Measurements from ENCODE around the gene CACNA1S. TPM values are rescaled to one million over a fixed set of nuclear protein-coding genes. Genes with fewer than 3 reads are reported as not detected.

CACNA1S gene
- total RNA-seq, 2 experiments from 2014 or later = not detected

- Mint-ChIP-seq H3K9me3 (ENCODE audit: low read depth) (no peaks in the 10 kb centered on the region), H3K27ac (peak overlapping the region; percentile 16), H3K27me3 (no peaks in the 10 kb centered on the region), H3K36me3 (ENCODE audit: low read depth) (peaks cover 7% of the 10 kb centered on the region), H3K4me3 (no peak overlapping the region), H3K4me1 (peaks cover 57% of the 10 kb centered on the region)
- POLR2A ChIA-PET = no interaction called here
- ATAC-seq (peak; percentile 2), DNase-seq (peak; percentile 59)
- intact Hi-C loops (cut with DNase I, micrococcal nuclease) = loop anchor here in 1 of 2 experiments (10.0 kb wide), 1 partner anchor 621 kb away; no protein-coding TSS in a partner anchor
- CTCF ChIA-PET = interaction anchor here (0.6 to 2.9 kb wide), 17 partner anchors 9 to 348 kb away, joined by 3 to 19 read pairs (median 4); no protein-coding TSS in a partner anchor
Observed at GRCh38 chr1:201025571-201026002, 86.6 kb downstream of the CACNA1S start.

DNA sequence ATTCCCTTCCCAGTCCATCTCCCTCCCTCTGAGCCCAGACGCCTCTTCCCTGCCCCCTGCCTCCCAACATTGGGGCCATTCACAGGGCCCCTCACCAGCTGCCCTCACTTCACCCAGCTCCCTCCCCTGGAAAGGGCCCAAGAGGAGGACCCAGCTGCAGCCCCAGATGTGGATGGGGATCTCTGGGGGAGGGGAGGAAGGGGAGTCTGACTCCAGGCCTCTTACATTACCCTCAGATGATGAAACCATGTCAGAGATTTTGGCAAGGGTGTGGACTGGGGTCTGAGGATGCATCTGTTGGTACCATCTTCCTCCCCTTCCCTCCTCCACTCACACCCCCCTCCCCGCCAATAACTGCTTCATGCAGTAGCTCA, 87.6 kb downstream of the CACNA1S start:
- Mint-ChIP-seq H3K4me1 (peaks cover 67% of the 10 kb centered on the region), H3K27me3 (no peaks in the 10 kb centered on the region), H3K27ac (no peak overlapping the region), H3K36me3 (ENCODE audit: low read depth) (peaks cover 7% of the 10 kb centered on the region), H3K9me3 (ENCODE audit: low read depth) (no peaks in the 10 kb centered on the region), H3K4me3 (no peak overlapping the region)
- ChIA-PET CTCF (interaction anchor here (1.5 to 2.9 kb wide), 6 partner anchors 9 to 52 kb away, joined by 6 to 19 read pairs (median 11); no protein-coding TSS in a partner anchor), POLR2A (interaction anchor here (1.0 kb wide), 1 partner anchor 9 kb away, joined by 4 read pairs; no protein-coding TSS in a partner anchor)
- ATAC-seq = no peak
- no peak for DNase-seq
- intact Hi-C loops (cut with DNase I, micrococcal nuclease) = loop anchor here (1.0 to 10.0 kb wide), 4 partner anchors 90 to 620 kb away; partner anchors contain the start of gene CAMSAP2 (in 1 of the 2)

DNA sequence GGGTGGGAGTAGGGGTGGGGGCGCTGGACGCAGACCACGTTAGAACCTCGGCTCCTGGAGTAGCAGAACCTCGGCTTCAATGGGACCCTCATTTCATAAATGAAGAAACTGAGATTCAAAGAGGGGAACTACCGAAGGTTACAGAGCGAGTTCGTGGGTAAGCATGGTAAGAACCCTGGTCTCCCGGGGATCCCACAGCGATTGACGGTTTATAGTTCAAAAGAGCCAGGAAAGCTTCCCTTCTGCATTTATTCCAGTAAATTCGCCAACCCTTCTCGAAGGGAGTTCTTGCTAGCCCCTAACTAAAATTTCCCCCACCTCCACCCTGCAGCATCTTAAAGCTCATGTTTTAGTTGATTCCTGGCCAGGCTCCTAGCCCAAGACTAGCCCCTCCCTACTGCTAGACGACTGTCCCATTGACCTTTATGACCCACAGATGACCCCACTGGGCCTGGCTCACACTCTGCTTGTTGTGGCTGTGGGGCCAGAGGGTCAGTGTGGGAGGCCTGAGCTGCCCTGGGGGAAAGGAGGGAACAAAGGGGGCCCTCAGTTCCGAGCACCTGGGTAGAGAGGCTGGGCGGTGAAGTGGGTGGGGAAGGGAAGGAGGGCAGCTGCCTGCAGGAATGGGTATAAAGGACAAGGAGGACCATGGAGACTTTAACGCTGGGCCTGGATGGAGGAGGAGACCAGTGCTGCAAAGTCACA, 88.2 kb downstream of the CACNA1S start:
- Mint-ChIP-seq H3K36me3 (ENCODE audit: low read depth) (peaks cover 10% of the 10 kb centered on the region), H3K4me1 (peaks cover 72% of the 10 kb centered on the region), H3K27ac (no peak overlapping the region), H3K4me3 (peak overlapping the region; percentile 47), H3K9me3 (ENCODE audit: low read depth) (no peaks in the 10 kb centered on the region), H3K27me3 (no peaks in the 10 kb centered on the region)
- ChIA-PET POLR2A (interaction anchor here (1.0 kb wide), 1 partner anchor 8 kb away, joined by 4 read pairs; no protein-coding TSS in a partner anchor), CTCF (interaction anchor here (1.1 to 2.9 kb wide), 3 partner anchors 9 to 18 kb away, joined by 4 to 19 read pairs (median 15); no protein-coding TSS in a partner anchor)
- intact Hi-C loops (cut with DNase I, micrococcal nuclease) = loop anchor here (1.0 to 10.0 kb wide), 4 partner anchors 90 to 619 kb away; partner anchors contain the start of gene CAMSAP2 (in 1 of the 2)
- ATAC-seq (no peak), DNase-seq (no peak)

DNA sequence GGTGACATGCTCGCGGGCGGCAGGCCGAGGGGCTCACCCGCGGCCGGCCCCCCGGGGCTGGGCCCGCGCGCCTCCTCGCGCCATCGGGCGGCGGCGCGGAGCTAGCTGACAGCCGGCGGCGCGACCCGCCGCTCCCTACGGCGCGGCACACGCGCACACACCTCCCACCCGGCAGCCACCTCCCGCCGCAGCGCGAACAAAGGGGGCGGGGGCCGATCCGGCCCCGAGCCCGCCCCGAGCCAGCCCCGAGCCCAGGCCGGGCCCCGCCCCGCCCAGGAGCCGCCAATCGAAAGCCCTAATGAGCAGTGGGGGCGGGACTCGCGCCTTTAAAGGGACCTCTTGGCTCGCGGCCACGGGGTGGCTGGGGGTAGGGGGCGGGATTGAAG, 88.7 kb downstream of the CACNA1S start, which contains the start of gene KIF21B:
KIF21B (minus strand) TSS at position 198 of the 386 bp plus-strand sequence. CDS start 331 bp downstream, outside the sequence.
- ChIA-PET CTCF (interaction anchor here (0.6 to 2.9 kb wide), 4 partner anchors 8 to 484 kb away, joined by 3 to 15 read pairs (median 4); no protein-coding TSS in a partner anchor), POLR2A (interaction anchor here (0.8 to 1.0 kb wide), 2 partner anchors 8 to 18 kb away, joined by 3 to 4 read pairs; no protein-coding TSS in a partner anchor)
- H3K27me3 Mint-ChIP-seq = no peaks in the 10 kb centered on the region
- H3K9me3 Mint-ChIP-seq (ENCODE audit: low read depth) = no peaks in the 10 kb centered on the region
- peaks cover 12% of the 10 kb centered on the region for H3K36me3 Mint-ChIP-seq (ENCODE audit: low read depth)
- peak within 1 kb of the TSS; percentile 99 for H3K4me3 Mint-ChIP-seq
- H3K27ac Mint-ChIP-seq = peak within 1 kb of the TSS; percentile 99
- intact Hi-C loops (cut with DNase I, micrococcal nuclease) = loop anchor here (5.0 to 10.0 kb wide), 3 partner anchors 136 to 619 kb away; partner anchors contain the start of gene CAMSAP2 (in 1 of the 2)
- peak; percentile 95 for DNase-seq
- ATAC-seq = peak; percentile 64
- peaks cover 77% of the 10 kb centered on the region for H3K4me1 Mint-ChIP-seq

- Mint-ChIP-seq H3K4me1 (peaks cover 79% of the 10 kb centered on the region), H3K36me3 (ENCODE audit: low read depth) (peaks cover 17% of the 10 kb centered on the region), H3K27me3 (no peaks in the 10 kb centered on the region), H3K9me3 (ENCODE audit: low read depth) (no peaks in the 10 kb centered on the region), H3K4me3 (peak overlapping the region; percentile 99), H3K27ac (peak overlapping the region; percentile 99)
- CTCF ChIA-PET = interaction anchor here (0.6 to 2.0 kb wide), 9 partner anchors 8 to 484 kb away, joined by 3 to 13 read pairs (median 3); no protein-coding TSS in a partner anchor
- no peak for ATAC-seq
- POLR2A ChIA-PET = interaction anchor here (0.8 kb wide), 1 partner anchor 17 kb away, joined by 3 read pairs; no protein-coding TSS in a partner anchor
- DNase-seq = peak; percentile 65
- intact Hi-C loops (cut with DNase I, micrococcal nuclease) = loop anchor here (1.0 to 10.0 kb wide), 4 partner anchors 44 to 618 kb away; partner anchors contain the start of gene CAMSAP2 (in 1 of the 2)
Observed at GRCh38 chr1:201022820-201023516, 89.3 kb downstream of the CACNA1S start.

DNA sequence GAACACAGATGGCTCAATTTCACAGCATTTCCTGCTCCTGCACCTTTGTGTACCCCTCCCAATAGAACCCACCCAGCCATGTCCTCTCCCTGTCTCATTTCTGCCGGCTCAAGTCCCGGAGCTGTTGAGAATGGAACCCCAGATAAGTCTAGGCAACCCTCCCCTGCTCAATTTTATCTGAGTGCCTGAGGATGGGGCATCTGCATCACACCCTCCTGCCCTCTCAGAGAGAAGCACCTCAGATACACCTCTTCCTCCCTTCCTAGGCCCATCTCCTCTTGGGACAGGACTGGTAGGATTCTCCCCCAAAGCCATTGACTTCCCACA, 89.8 kb downstream of the CACNA1S start:
- ATAC-seq (no peak), DNase-seq (no peak)
- CTCF ChIA-PET = interaction anchor here (0.6 to 2.0 kb wide), 6 partner anchors 20 to 321 kb away, joined by 3 to 13 read pairs (median 4); no protein-coding TSS in a partner anchor
- intact Hi-C loops (cut with DNase I, micrococcal nuclease) = loop anchor here (1.0 to 10.0 kb wide), 4 partner anchors 43 to 618 kb away; partner anchors contain the start of gene CAMSAP2 (in 1 of the 2)
- Mint-ChIP-seq H3K9me3 (ENCODE audit: low read depth) (no peaks in the 10 kb centered on the region), H3K27ac (peak overlapping the region; percentile 99), H3K4me1 (peaks cover 80% of the 10 kb centered on the region), H3K4me3 (peak overlapping the region; percentile 99), H3K27me3 (no peaks in the 10 kb centered on the region), H3K36me3 (ENCODE audit: low read depth) (peaks cover 18% of the 10 kb centered on the region)
- POLR2A ChIA-PET = interaction anchor here (0.8 to 1.0 kb wide), 2 partner anchors 17 to 353 kb away, joined by 3 read pairs; partner anchors contain the start of gene DDX59

- no peaks in the 10 kb centered on the region for H3K27me3 Mint-ChIP-seq
- H3K9me3 Mint-ChIP-seq (ENCODE audit: low read depth) = no peaks in the 10 kb centered on the region
- peak overlapping the region; percentile 99 for H3K4me3 Mint-ChIP-seq
- POLR2A ChIA-PET = interaction anchor here (0.6 to 1.0 kb wide), 2 partner anchors 271 to 352 kb away, joined by 3 read pairs; partner anchors contain the start of gene DDX59
- intact Hi-C loops (cut with DNase I, micrococcal nuclease) = loop anchor here (1.0 to 10.0 kb wide), 4 partner anchors 43 to 617 kb away; partner anchors contain the start of gene CAMSAP2 (in 1 of the 2)
- DNase-seq (peak; percentile 57), ATAC-seq (no peak)
- CTCF ChIA-PET = interaction anchor here (0.8 to 2.0 kb wide), 9 partner anchors 11 to 400 kb away, joined by 3 to 13 read pairs (median 4); no protein-coding TSS in a partner anchor
- H3K36me3 Mint-ChIP-seq (ENCODE audit: low read depth) = peaks cover 18% of the 10 kb centered on the region
- H3K27ac Mint-ChIP-seq = peak overlapping the region; percentile 99
- H3K4me1 Mint-ChIP-seq = peaks cover 80% of the 10 kb centered on the region
Observed at GRCh38 chr1:201021630-201022492, 90.4 kb downstream of the CACNA1S start.

- POLR2A ChIA-PET = interaction anchor here (0.7 to 1.0 kb wide), 2 partner anchors 7 to 351 kb away, joined by 3 read pairs; partner anchors contain the start of gene DDX59
- Mint-ChIP-seq H3K36me3 (ENCODE audit: low read depth) (peaks cover 18% of the 10 kb centered on the region), H3K4me1 (peaks cover 80% of the 10 kb centered on the region), H3K27me3 (no peaks in the 10 kb centered on the region), H3K9me3 (ENCODE audit: low read depth) (no peaks in the 10 kb centered on the region), H3K4me3 (peak overlapping the region; percentile 99), H3K27ac (peak overlapping the region; percentile 99)
- CTCF ChIA-PET = interaction anchor here (0.7 to 2.0 kb wide), 17 partner anchors 9 to 399 kb away, joined by 3 to 13 read pairs (median 4); no protein-coding TSS in a partner anchor
- DNase-seq (peak; percentile 75), ATAC-seq (no peak)
- intact Hi-C loops (cut with DNase I, micrococcal nuclease) = loop anchor here (5.0 to 10.0 kb wide), 3 partner anchors 134 to 616 kb away; partner anchors contain the start of gene CAMSAP2 (in 1 of the 2)
Observed at GRCh38 chr1:201020721-201021629, 91.3 kb downstream of the CACNA1S start.

DNA sequence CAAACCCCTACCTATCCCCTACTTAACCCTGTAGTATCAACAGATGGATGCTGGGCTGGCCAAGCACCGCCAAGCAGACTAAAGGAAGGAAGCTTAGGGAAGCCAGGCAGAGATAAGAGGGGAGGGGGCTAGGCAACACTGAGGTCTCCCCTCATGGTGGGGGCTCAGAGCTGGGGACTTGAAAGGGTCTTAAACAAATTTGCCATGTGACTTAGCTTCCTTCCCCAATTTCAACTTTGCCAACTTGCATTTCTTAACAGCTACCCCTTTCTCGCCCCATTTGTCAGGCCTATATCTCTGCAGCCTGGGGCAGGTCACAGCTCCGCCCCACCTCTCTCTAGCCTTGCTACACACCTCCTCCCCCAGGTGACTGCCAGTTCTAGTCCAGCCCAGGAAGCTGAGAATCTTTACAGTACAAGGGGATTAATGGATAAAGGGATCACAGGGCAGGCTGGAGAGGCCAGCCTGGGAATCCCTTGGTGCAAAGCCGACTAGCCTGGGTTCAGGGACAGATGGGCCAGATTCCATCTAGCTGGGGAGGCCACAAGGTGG, 92.1 kb downstream of the CACNA1S start:
- no peaks in the 10 kb centered on the region for H3K9me3 Mint-ChIP-seq (ENCODE audit: low read depth)
- peak; percentile 30 for ATAC-seq
- CTCF ChIA-PET = interaction anchor here (0.5 to 2.0 kb wide), 20 partner anchors 9 to 395 kb away, joined by 3 to 13 read pairs (median 4); no protein-coding TSS in a partner anchor
- no peaks in the 10 kb centered on the region for H3K27me3 Mint-ChIP-seq
- peaks cover 18% of the 10 kb centered on the region for H3K36me3 Mint-ChIP-seq (ENCODE audit: low read depth)
- H3K4me3 Mint-ChIP-seq = peak overlapping the region; percentile 99
- H3K4me1 Mint-ChIP-seq = peaks cover 79% of the 10 kb centered on the region
- intact Hi-C loops (cut with DNase I, micrococcal nuclease) = loop anchor here (5.0 to 10.0 kb wide), 3 partner anchors 133 to 615 kb away; partner anchors contain the start of gene CAMSAP2 (in 1 of the 2)
- POLR2A ChIA-PET = interaction anchor here (0.6 to 0.7 kb wide), 2 partner anchors 8 to 398 kb away, joined by 3 read pairs; no protein-coding TSS in a partner anchor
- peak overlapping the region; percentile 99 for H3K27ac Mint-ChIP-seq
- DNase-seq = peak; percentile 73

Data from activated CD4-positive, alpha-beta T cell treated with anti-CD3 and anti-CD28 coated beads for 36 hours (primary cell).